Activated naive CD4-positive, alpha-beta T cell treated with Interleukin-2 at 50 U/mL for 16 hours (primary cell): ENCODE measurements around the gene ZFP3.
"Not testable (repeated sequence)": the region's sequence is repeated elsewhere in the genome, so short reads cannot be mapped to it uniquely, and the experiment has no call there.

ENCODE experiments used
- DNase-seq: peaks from one replicate; pipeline ENCODE4 v3.0.0-alpha.2; 2020

The ZFP3 gene

GRCh38 chr17:5078106-5079028 lies at the start of gene ZFP3:
TSS of gene ZFP3 (plus strand) at chr17:5078467. CDS start at chr17:5091505, 13,038 bp downstream.
- DNase-seq, result peak; percentile 79

DNA sequence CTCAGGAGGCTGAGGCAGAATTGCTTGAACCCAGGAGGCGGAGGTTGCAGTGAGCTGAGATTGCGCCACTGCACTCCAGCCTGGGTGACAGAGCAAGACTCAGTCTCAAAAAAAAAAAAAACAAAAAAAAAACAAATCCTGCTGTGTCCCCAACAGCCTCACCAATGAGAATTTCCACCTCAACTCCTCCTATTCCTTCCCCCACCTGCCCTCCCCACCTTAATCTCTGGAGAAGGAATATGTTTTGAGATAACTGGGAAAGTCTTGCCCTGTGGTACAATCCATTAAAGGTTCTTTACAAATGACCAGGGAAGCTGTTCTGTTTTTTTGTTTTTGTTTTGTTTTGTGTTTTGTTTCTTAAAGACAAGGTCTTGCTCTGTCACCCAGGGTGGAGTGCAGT lies 48.1 kb upstream of the ZFP3 start:
- DNase-seq, result not testable (repeated sequence)

- peak; percentile 86 for DNase-seq
Measured at GRCh38 chr17:5031365-5032082, 46.7 kb upstream of the ZFP3 start.

GRCh38 chr17:5032865-5033264 lies 45.4 kb upstream of the ZFP3 start:
- DNase-seq, result no peak

DNA sequence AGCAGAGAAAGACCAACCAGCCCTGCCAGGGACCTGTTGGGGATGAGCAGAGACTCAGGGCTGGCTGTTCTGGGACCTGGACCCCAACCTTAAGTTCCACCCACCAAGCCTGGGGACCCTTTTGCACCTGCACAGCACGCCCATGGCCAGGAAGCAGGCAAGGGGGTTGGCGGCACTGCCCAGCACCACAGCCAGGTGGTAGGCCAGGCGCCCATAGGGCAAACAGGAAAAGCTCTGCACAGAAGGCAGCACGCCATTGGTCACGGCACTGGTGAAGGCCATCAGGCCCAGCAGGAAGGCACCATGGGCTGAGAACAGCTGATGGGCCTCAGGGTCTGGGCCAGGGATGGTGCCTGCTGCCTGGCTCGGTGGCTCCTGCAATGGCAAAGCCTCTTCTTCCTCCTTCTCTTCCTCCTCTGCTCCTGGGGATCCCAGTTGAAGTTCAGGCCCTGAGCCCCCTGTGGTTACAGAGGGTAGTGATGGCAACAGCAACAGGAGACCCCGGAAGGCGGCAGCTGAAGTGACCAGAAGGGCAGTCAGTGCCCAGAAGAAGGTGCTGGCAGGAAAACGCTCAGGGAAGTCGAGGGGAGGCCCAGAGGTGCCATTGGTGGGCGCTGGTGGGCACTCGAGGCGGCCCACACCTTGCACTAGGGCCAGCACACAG lies 44.8 kb upstream of the ZFP3 start:
- DNase-seq, result no peak

- DNase-seq, result no peak
Measured at GRCh38 chr17:5034063-5034462, 44.2 kb upstream of the ZFP3 start.

DNA sequence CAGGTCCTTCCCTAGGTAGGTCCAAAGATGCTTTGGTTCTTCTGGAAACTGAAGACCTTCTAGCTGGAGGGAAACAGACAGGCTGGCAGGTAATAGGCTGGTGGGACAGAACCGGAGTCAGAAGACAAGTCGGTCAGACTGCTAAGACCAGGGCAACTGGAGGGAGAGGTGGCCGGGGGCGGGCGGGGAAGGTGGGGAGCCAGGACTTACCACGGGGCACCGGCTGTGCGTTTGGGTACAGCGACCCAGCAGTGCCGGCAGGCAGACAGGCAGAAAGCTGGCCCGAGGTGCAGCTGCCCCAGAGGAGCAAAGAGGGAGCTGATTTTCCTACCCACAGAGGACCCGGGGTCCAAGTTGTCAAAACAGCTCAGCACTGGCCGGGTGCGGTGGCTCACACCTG lies 43.6 kb upstream of the ZFP3 start:
- DNase-seq, result no peak

- DNase-seq, result no peak
Measured at GRCh38 chr17:5035315-5035714, 43.0 kb upstream of the ZFP3 start, which contains the start of gene SLC52A1. TSS of gene SLC52A1 (minus strand) at chr17:5035426. CDS start at chr17:5034606, 820 bp downstream.

GRCh38 chr17:5042157-5043022 lies 35.9 kb upstream of the ZFP3 start:
- DNase-seq, result peak; percentile 38

GRCh38 chr17:5043524-5043923 lies 34.7 kb upstream of the ZFP3 start:
- DNase-seq, result no peak

DNA sequence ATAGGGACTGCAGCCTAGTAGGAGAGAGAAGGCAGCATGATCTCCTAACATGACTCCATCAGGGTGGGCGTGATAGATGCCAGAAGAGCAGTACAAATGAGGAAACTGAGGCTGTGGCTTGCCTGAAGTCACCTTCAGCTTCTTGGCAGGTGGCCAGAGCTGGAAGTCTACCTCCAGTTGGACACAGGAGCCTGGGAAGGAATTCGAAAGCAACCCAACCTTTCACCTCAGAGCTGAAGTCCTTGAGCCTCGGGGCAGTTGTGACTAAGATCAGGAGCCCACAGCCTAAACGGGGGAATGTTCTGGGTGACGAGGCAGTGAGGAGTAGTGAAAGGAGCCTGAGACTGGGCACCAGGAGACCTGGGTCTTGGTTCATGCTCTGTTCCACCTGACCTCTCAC lies 33.6 kb upstream of the ZFP3 start:
- DNase-seq, result no peak

- DNase-seq, result no peak
Measured at GRCh38 chr17:5045496-5045895, 32.8 kb upstream of the ZFP3 start.

GRCh38 chr17:5047446-5047845 lies 30.8 kb upstream of the ZFP3 start:
- no peak for DNase-seq

- peak; percentile 58 for DNase-seq
Measured at GRCh38 chr17:5049314-5049841, 28.9 kb upstream of the ZFP3 start.

GRCh38 chr17:5050278-5050677 lies 28.0 kb upstream of the ZFP3 start:
- DNase-seq, result no peak

GRCh38 chr17:5055543-5055942 lies 22.7 kb upstream of the ZFP3 start:
- no peak for DNase-seq

- no peak for DNase-seq
Measured at GRCh38 chr17:5065227-5065744, 13.0 kb upstream of the ZFP3 start.

DNA sequence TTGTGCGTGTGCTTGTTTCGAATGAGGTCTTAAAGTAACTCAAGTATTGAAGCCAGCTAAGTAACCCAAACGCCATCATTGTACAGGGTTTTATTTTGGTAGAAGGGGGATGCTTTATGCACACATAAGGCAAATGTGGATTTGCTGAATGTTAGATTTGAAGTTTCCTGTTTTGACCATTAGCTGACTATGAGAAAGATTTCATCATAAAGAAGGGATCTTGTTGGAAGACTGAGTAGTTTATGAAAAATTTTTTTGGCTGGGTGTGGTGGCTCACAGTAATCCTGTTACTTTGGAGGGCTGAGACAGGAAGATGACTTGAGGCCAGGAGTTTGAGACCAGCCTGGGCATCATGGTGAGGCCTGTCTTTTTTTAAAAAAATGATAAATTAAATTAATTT lies 10.0 kb upstream of the ZFP3 start:
- no peak for DNase-seq

DNA sequence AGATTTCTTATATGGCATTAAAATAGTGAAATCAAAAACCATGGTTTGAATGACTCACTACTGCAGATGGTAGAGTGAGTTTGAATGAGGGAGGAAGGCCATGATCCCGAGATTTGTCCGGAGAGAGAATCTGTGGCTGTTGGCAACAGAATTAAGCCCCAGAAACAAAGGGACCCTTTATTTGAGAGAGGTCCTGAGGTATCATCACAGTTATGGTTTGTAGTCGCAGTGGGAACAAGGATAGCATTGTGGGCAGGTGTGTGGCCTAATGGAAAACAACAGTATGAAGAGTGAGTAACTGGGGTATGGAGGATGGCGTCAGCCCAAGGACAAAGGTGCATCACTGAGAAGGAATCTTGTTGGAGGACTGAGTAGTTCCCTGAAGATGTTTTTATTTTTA lies 8.5 kb upstream of the ZFP3 start:
- DNase-seq, result no peak

DNA sequence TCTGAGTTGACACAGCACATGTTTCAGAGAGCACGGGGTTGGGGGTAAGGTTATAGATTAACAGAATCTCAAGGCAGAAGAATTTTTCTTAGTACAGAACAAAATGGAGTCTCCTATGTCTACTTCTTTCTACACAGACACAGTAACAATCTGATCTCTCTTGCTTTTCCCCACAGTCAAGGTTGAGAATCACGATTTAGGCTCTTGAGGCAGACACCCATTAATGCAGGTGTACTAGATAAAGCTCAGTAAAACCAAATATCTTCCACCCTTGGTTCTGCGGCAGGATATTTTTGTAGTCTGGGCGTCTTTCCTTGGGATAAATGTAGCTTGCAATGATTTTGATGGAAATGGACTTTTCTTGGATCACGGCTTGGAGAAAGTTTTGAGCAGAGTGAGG lies 2.8 kb upstream of the ZFP3 start:
- DNase-seq, result not testable (repeated sequence)

DNA sequence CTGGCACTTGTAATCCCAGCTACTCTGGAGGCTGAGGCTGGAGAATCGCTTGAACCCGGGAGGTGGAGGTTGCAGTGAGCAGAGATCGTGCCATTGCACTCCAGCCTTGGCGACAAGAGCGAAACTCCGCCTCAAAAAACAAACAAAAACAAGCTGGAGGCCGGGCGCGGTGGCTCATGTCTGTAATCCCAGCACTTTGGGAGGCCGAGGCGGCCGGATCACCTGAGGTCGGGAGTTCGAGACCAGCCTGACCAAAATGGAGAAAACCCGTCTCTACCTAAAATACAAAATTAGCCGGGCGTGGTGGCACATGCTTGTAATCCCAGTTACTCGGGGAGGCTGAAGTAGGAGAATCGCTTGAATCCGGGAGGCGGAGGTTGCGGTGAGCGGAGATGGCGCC lies 992 bp upstream of the ZFP3 start:
- not testable (repeated sequence) for DNase-seq

- DNase-seq, result no peak
Measured at GRCh38 chr17:5077781-5078105, 524 bp upstream of the ZFP3 start.
